SIG-M5 treated with dmso at 0.1 percent for 504 hours (cell line): ENCODE results near the gene PKP3.

Experiments used
- DNase-seq: peaks from one replicate; lab custom pipeline; 2025; ENCODE audit not compliant: unreplicated experiment; lab: John Stamatoyannopoulos, UW

PKP3 gene

DNA sequence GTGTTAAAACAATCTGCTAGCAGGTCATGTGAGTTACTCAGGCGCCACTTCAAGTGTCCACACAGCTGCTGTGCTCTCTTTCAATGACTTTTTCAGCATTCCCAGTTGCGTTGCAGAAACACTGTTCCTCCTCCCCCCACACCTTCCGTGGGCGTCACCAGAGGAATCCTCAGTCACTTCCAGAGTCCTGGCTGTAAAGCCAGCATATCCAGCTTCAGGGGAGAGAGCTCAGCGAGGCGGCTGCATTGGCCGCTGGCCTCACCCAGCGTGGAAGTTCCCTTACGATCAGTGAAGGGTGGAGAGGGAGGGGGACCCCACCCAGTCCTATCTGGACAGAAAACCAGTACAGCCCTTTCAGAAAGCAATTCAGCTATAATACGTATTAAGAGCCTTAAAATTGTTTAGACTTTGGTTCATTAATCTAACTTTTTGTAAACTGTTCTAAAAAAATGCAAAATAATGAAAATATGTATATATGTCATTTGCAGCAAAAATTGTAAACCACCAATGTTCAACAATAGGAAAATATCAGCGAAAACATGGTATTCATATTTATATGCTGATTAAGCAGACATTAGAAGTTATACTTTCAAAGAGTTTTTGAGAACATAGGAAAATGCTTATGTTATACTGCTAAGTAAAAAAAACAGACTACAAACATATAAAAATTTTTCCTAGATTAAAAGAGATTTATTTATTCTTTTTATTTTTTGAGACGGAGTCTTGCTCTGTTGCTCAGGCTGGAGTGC lies 50.6 kb downstream of the PKP3 start:
- DNase-seq, result no peak

DNA sequence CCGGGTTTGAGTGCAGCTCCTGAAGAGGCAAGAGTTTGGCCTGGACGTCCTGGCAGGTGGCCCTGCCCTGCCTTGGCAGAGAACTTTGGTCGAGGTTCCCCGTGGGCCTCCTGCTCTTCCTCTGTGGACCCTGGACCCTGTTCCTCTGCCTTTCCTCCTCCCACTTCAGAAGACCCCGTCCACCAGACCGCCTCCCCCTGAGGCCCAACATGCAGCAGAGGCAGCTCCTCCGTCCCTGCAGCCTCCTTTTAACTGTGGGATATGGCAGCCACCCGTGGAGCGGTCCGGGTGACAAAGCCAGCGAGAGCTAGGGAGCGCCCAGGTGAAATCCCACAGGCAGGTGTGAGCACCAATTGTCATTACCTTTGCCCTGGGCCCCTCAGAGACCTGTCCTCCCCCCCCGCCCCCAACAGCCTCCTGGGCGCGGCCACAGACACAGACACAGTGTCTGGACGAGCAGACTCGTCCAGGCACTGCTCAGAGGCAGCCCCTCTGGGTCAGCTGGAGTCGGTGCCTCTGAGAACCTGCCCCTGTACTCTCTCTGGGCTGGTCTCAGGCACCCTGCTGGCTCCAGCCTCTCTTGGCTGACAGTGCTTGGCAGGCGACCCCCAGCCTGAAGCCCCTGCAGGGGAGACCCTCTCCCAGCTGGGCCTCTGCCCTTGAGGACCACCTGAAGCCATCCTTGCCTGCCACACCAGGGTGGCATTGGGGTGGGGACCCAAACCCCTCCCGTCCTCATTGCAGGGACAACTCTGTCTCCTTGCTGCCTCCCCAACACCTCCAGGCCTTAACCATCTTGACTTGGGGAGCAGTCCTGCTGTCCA lies 52.0 kb downstream of the PKP3 start:
- no peak for DNase-seq

DNA sequence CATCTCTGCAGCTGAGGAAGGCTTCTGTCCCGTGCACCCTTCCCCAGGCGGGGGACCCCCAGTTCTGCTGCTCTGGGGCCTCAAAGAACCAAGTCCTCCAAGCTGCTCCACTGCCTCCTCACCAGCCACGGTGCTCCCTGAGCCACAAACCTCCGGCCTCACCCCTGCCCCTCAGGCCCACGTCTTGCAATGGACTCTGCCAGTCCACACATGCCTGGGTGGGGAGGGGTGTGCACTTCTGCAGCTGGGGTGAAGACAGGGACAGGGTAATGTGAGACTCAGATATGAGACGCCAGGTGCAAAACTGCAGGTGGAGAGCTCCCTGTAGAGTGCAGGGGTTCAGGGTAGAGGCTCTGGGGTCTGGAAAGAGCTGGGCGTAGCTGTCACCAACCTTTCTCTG lies 52.9 kb downstream of the PKP3 start:
- DNase-seq, result no peak

DNA sequence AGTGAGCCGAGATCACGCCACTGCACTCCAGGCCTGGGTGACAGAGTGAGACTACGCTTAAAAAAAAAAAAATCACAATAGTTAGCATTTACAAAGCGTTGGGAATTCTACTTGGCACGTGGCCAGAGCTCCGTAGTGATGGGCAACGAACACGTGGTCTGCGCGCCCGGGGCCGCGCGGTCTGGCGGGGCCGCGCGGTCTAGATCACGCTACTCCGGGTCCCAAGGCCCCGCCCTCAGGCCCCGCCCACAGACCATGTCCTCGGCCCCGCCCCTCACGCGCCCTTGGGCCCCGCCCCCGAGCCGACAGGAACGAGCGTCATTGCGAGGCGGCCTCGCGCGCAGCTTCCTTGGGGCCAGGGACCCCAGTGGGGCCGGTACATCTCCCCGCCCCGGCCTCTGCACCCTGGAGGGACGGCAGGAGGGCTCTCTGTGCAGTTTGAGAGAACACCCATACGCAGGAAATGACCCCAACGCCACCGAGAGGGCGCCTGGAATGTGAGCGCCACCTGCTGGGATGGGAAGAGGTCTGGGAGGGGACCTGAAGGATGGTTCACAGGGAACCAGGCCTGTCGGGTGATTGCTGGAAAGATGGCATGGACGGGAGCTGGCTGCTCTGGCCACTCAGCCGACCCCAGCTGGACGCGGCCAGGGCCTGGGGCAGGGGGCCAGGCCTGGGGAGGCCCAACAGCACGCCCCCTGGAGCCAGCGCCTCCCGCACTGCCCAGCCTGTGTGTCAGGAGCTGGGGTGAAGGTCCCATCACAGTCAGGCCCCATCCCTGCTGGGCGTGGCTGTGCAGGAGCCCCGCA lies 54.1 kb downstream of the PKP3 start:
- peak; percentile 81 for DNase-seq

DNA sequence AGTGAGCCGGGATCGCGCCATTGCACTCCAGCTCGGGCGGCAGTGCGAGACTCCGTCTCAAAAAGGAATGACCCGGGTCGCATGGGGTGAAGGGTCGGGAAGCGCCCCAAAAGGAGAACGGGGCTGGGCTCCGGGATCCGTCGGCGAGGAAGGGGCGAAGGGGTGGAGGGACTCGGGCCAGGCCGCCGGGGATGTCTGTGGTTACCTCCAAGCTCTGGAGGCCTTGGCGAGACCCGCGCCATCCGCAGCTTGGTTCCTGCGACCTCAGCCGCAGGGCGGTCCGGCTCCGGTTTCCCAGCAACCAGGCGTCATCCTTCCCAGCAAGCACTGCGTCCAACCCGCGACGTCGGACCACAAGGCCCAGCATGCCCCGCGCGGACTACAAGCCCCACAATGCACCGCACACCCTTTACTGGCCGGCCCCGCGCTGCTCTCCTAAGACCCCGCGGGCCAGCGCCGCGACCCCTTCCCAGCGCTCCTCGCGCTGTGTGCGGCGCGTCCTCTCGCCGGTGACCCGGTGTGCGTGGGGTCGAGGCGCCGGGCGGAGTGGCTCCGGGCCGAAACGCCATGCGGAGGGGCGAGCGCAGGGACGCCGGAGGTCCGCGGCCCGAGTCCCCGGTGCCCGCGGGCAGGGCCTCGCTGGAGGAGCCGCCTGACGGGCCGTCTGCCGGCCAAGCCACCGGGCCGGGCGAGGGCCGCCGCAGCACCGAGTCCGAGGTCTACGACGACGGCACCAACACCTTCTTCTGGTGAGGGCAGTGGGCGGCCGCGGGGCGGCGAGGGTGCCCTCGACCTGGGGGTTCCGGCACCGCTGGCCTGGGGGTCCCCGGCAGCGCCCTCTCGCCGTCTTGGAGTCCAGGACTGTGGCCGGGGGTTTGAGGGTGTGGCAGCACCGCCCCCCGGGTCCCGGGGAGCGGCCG lies 56.1 kb downstream of the PKP3 start, which contains the start of gene PTDSS2:
Gene PTDSS2, plus strand, starts transcription at position 391 of the 920 bp plus-strand sequence. Its CDS starts 177 bp downstream, at position 568.
- DNase-seq, result peak; percentile 93

DNA sequence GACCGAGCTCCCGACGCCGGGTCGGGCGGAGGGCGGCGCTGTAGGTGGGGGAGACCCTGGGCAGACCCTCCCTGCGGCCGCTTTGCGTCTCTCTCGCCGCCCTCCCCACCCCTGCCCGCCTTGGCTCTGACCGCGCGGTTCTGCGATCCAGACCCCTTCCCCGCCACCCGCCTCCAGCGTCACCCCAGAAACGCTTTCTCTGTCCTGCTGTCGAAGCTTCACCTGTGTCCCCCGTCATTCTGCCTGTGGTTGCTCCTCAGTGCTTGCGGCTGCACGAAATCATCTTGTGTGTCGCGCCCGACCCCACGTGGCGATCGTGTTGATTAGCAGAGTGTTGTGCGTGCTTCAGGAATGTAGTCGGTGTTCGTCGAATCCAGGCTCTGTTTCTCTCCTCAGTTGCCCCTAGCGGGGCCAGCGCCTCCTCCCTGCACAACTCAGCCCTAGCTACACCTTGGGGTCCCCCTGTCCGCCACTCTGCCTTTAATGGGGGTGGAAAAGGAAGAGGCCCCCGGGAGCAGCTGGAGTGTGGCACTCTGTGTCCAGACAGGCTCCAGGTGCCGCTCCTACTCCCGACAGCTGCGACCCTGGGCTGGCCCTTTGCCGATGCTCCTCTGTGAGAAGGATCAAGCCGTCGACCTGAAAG lies 56.9 kb downstream of the PKP3 start:
- DNase-seq, result peak; percentile 40

DNA sequence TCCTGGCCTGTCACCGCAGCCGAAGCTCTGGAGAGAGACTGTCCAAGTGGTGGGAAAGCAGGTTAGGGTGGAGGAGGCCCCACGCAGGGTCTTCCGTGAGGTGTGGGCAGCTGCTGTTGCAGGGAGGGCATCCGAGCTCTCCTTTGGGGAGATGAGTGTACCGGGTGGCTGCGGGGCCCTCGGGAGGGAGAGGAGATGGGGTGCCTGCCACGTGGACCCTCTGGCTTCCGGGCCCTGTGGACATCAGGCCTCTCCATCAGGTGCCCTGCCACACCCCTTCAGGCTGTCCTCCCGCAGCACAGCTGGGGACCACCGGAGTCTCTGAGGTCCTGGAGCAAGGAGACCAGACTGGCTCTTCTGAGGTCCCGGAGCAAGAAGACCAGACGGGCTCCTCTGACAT lies 57.7 kb downstream of the PKP3 start:
- DNase-seq, result no peak

DNA sequence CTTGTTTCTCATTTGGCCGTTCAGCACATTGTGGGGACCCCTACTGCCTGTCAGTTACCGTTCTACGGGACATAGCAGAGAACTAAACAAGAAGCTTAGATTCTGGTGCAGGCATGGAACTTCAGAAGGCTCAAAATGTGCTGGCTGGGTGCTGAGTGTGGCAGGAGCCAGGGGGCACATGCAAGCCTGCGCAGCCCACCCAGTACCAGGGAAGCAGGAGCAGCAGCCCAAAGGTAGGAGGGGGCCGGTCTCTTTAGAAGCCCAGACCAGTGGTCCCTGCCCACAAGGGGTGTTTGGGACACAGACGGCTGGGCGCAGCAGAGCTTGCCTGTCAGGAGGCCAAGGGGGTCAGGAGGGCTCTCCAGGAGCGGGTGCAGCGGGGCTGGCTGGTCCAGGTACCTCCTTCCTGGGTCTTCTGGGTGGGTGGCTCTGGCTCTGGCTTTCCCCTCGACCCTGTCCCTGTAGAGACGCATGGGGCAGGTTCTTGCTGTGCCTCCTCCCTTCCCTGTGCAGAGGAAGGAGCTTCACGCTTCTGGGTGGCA lies 58.3 kb downstream of the PKP3 start:
- DNase-seq, result no peak

DNA sequence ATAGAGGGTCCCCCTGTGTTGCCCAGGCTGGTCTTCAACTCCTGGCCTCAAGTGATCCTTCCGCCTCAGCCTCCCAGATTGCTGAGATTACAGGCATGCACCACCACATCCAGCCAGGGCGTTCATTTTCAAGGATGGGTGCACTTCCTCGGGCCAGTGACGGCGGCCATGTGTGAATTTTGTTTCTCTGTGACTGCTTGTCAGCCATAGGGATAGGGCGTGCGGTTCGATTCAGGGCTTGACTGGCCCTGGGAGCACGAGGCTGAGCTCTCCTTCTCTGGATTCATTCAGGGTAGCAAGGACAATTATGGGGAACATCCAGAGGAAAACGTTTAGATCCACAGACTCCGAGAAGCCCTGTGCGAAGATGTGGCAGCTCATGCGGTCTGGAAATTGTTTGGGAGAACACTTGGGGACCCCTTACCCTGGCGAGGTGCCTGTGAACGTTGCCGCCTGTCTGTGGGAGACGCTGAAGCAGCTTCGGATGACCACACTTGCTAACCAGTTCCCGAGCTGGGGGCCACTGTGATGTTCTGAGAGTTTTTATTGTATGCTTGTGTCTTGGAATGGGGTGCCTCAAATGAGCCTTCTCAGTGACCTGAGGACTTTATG lies 59.0 kb downstream of the PKP3 start:
- no peak for DNase-seq

DNA sequence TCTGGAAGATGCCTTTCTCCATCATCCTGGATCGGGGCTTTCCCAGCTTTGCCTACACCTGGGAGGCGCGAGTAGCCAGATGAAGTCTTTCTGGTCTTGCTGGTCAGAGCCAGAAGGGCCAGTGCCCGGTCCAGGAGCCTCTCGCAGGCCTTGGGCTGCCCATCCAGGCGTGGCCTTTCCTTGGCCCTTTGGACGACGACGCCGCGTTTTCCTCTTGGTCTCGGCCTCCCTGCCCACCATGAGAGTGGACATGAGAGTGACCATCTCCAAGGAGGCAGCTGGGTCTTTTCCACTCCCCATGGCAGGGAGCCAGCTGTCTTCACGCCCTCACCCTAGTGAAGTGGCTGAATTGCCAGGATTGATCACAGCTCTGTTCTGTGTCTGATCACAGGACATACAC lies 59.6 kb downstream of the PKP3 start:
- no peak for DNase-seq

DNA sequence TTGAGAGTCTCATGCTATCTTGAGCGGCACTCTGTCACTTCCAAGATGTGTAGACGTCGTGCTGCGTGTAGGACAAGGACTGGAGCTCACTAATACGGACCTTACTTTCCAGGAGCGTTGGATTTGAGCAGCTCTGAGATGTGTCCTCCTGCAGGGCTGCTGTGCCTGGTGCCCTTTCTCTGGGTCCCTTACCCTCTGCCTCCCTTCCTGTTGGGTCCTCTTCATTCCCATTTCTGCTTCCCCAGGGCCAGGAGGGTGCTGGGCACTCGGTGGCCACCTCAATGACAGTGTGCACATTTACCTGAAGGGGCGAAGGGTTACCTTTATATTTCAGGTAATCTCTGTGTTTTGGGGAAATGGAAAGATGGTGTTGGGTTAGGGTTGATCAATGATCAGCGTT lies 60.0 kb downstream of the PKP3 start:
- no peak for DNase-seq
